Measurements from ENCODE around the gene HTR2A.

DNA sequence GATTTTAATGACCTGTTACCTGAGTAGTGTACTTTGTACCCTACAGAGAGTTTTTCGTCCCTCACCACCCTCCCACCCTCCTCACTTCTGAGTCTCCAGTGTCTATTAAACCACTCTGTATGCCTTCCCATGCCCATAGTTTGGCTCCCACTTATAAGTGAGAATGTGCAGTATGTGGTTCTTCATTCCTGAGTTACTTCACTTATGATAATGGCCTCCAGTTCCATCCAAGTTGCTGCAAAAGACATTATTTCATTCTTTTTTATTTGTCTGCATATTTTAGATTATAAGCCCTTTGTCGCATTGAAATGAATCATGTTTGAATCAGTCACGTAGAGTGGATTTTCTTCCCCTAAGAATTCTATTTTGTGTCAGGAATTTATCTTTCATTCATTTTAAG, 12.2 kb upstream of the HTR2A start:
- TF ChIP-seq POLR2AphosphoS5 (IDR thresholded peaks at IDR 0.05; ENCODE audit: insufficient read depth in 1 of 2, low read depth in 1 of 2) (no peak), POLR2A (IDR thresholded peaks at IDR 0.05) (no peak)
